ENCODE measurements around the gene MYO16. TPM values are rescaled to one million over a fixed set of nuclear protein-coding genes. Genes with fewer than 3 reads are reported as not detected.

Gene MYO16
- total RNA-seq, 1 experiment from 2014 or later = not detected

- Histone ChIP-seq H3K9me3 (ENCODE audit: control insufficient read depth, low read depth, low read length) (no peaks in the 10 kb centered on the region), H2BK15ac (ENCODE audit: low read depth, low read length) (no peak overlapping the region), H3K4me2 (ENCODE audit: insufficient read depth, insufficient read length, low read length) (no peak overlapping the region), H2BK20ac (ENCODE audit: low read depth, low read length, poor library complexity, severe bottlenecking) (no peak overlapping the region), H2BK12ac (ENCODE audit: insufficient read length, low read depth, low read length) (no peak overlapping the region), H3K4ac (ENCODE audit: low read depth, low read length) (no peak overlapping the region), H2BK5ac (ENCODE audit: insufficient read length, low read length) (no peak overlapping the region), H3K9ac (ENCODE audit: extremely low read depth, insufficient read length, low read length) (no peak overlapping the region), H4K91ac (ENCODE audit: insufficient read length, low read depth, low read length) (no peak overlapping the region), H2AK5ac (ENCODE audit: insufficient read length, low read length) (no peak overlapping the region), H3K14ac (ENCODE audit: insufficient read depth, low read length) (no peak overlapping the region), H3K18ac (ENCODE audit: insufficient read length, low read depth, low read length) (no peak overlapping the region), H3T11ph (ENCODE audit: low read length) (no peak overlapping the region), H4K5ac (ENCODE audit: insufficient read length, low read depth, low read length) (no peak overlapping the region), H3K79me1 (ENCODE audit: insufficient read depth, low read depth, low read length, poor library complexity, severe bottlenecking) (no peaks in the 10 kb centered on the region), H3K56ac (ENCODE audit: insufficient read length, low read depth, low read length) (no peak overlapping the region), H2AFZ (ENCODE audit: low read length) (no peak overlapping the region), H2BK120ac (ENCODE audit: low read depth, low read length, poor library complexity, severe bottlenecking) (no peak overlapping the region), H4K8ac (replicated peaks; ENCODE audit: insufficient read length, low read depth, low read length) (no peak overlapping the region), H3K4me1 (ENCODE audit: insufficient read depth, low read length) (peaks cover 5% of the 10 kb centered on the region; the same call in 1 of the 2 replicates), H4K20me1 (ENCODE audit: control insufficient read depth, insufficient read depth, insufficient read length) (no peaks in the 10 kb centered on the region), H3K79me2 (ENCODE audit: insufficient read depth, low read length) (no peaks in the 10 kb centered on the region), H3K27me3 (ENCODE audit: insufficient read depth, low read length) (no peaks in the 10 kb centered on the region), H3K27ac (ENCODE audit: insufficient read length, low read depth, low read length) (no peak overlapping the region), H3K23me2 (ENCODE audit: insufficient read length, low read depth, low read length, poor library complexity, severe bottlenecking) (no peaks in the 10 kb centered on the region), H3K23ac (ENCODE audit: insufficient read length, low read depth, low read length) (no peak overlapping the region)
- no CpG with 5 or more reads among the region's 3 CpGs for WGBS (ENCODE audit: extremely low coverage, insufficient read length, low lambda C conversion rate)
- H3K4me1 Mint-ChIP-seq = peaks cover 24 to 26% of the 10 kb centered on the region in 2 experiments
- no peak overlapping the region for H3K27ac Mint-ChIP-seq
- no peak for DNase-seq
- no peak overlapping the region for H3K4me3 Mint-ChIP-seq
- no peaks in the 10 kb centered on the region for H3K36me3 Mint-ChIP-seq (ENCODE audit: insufficient read depth in 1 of 3, low read depth in 3 of 3)
- no peaks in the 10 kb centered on the region for H3K9me3 Mint-ChIP-seq
- no peaks in the 10 kb centered on the region for H3K27me3 Mint-ChIP-seq (ENCODE audit: low read depth)
- TF ChIP-seq, protein P1, sequence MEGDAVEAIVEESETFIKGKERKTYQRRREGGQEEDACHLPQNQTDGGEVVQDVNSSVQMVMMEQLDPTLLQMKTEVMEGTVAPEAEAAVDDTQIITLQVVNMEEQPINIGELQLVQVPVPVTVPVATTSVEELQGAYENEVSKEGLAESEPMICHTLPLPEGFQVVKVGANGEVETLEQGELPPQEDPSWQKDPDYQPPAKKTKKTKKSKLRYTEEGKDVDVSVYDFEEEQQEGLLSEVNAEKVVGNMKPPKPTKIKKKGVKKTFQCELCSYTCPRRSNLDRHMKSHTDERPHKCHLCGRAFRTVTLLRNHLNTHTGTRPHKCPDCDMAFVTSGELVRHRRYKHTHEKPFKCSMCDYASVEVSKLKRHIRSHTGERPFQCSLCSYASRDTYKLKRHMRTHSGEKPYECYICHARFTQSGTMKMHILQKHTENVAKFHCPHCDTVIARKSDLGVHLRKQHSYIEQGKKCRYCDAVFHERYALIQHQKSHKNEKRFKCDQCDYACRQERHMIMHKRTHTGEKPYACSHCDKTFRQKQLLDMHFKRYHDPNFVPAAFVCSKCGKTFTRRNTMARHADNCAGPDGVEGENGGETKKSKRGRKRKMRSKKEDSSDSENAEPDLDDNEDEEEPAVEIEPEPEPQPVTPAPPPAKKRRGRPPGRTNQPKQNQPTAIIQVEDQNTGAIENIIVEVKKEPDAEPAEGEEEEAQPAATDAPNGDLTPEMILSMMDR (conservative IDR thresholded peaks at IDR 0.05) = no peak
These were observed 14.2 kb upstream of the MYO16 start for GRCh38 chr13:108615241-108615640.
